OCI-LY7 (cell line): Measurements from ENCODE around the gene INHA. TPM values are rescaled to one million over a fixed set of nuclear protein-coding genes. Genes with fewer than 3 reads are reported as not detected.

ENCODE experiments used
- BruUV-seq: library from RNA; stranded (reverse); fragments of 400-500 nt; replicated peaks from 2 replicates; lab custom pipeline; 2021; lab: Mats Ljungman, UMichigan
- CTCF ChIA-PET: fragments of 300-600 bp; sonication (Branson Sonifier 250); formaldehyde crosslinking; loops from one replicate; lab custom pipeline; 2022; ENCODE audit warnings: antibody characterized with exemption; ENCODE audit not compliant: unreplicated experiment; lab: Charles Lee
- POLR2A ChIA-PET: fragments of 300-600 bp; sonication (Branson Sonifier 250); formaldehyde crosslinking; loops from one replicate; lab custom pipeline; 2022; ENCODE audit warnings: antibody characterized with exemption; lab: Charles Lee
- DNase-seq: peaks from one replicate; pipeline ENCODE4 v3.0.0-alpha.2; 2015; ENCODE audit warnings: low spot score
- H2AFZ ChIP-seq: fragments of 200-600 bp; sonication (generic), shearing (Covaris generic); 2 replicates; pipeline ENCODE4 v1.6.1; 2014; ENCODE audit warnings: mild to moderate bottlenecking, antibody characterized with exemption, low read length, moderate library complexity
- H3K27ac ChIP-seq: fragments of 200-600 bp; sonication (generic); 2 replicates; pipeline ENCODE4 v1.5.1; 2014; ENCODE audit warnings: mixed run types, low read depth, mild to moderate bottlenecking, moderate library complexity, low read length, inconsistent platforms; ENCODE audit not compliant: poor library complexity, severe bottlenecking
- H3K36me3 ChIP-seq: fragments of 200-600 bp; sonication (generic); 2 replicates; pipeline ENCODE4 v1.6.1; 2014; ENCODE audit warnings: mild to moderate bottlenecking, antibody characterized with exemption, low read length, moderate library complexity, mixed read lengths; ENCODE audit not compliant: insufficient read depth
- H3K4me1 ChIP-seq: fragments of 200-600 bp; sonication (generic); 2 replicates; pipeline ENCODE4 v1.5.1; 2014; ENCODE audit warnings: mild to moderate bottlenecking, low read length; ENCODE audit not compliant: insufficient read depth, poor library complexity, severe bottlenecking
- H3K4me2 ChIP-seq: fragments of 200-600 bp; sonication (generic); 2 replicates; pipeline ENCODE4 v1.6.1; 2014; ENCODE audit warnings: mild to moderate bottlenecking, low read length
- H3K4me3 ChIP-seq: fragments of 200-600 bp; sonication (generic); 2 replicates; pipeline ENCODE4 v1.5.1; 2014; ENCODE audit warnings: mild to moderate bottlenecking, low read depth, low read length; ENCODE audit not compliant: poor library complexity, severe bottlenecking
- H3K79me2 ChIP-seq: fragments of 200-600 bp; sonication (generic); 2 replicates; pipeline ENCODE4 v1.6.1; 2016; ENCODE audit warnings: low read depth, mild to moderate bottlenecking, low read length, moderate library complexity, mixed read lengths; ENCODE audit not compliant: insufficient read depth
- H3K9me2 ChIP-seq: fragments of 200-600 bp; sonication (generic); 2 replicates; pipeline ENCODE4 v1.6.1; 2016; ENCODE audit warnings: mild to moderate bottlenecking, low read length, mixed read lengths; ENCODE audit not compliant: insufficient read depth
- H3K9me3 ChIP-seq: fragments of 200-600 bp; sonication (generic); 2 replicates; pipeline ENCODE4 v1.6.1; 2014; ENCODE audit warnings: mild to moderate bottlenecking, mixed run types, low read length, mixed read lengths
- H4K20me1 ChIP-seq: fragments of 200-600 bp; sonication (generic); 2 replicates; pipeline ENCODE4 v1.6.1; 2014; ENCODE audit warnings: mild to moderate bottlenecking, antibody characterized with exemption, low read length, moderate library complexity, mixed read lengths; ENCODE audit not compliant: insufficient read depth
- CTCF ChIP-seq: fragments of 200-600 bp; sonication (generic); conservative IDR thresholded peaks from 2 replicates; pipeline ENCODE4 v1.5.1; 2014; ENCODE audit warnings: mild to moderate bottlenecking, antibody characterized with exemption, low read length, moderate library complexity, mixed read lengths
- EZH2phosphoT487 ChIP-seq: fragments of 200-600 bp; sonication (generic); IDR thresholded peaks from 2 replicates; pipeline ENCODE4 v1.6.1; 2018; ENCODE audit warnings: low read depth, borderline replicate concordance, mild to moderate bottlenecking, mixed run types, antibody characterized with exemption, low read length, moderate library complexity, mixed read lengths
- intact Hi-C: fragments of 100-400 bp; cut with micrococcal nuclease; formaldehyde crosslinking; loops from one replicate; pipeline ENCODE4 v1.10.0; 2022; ENCODE audit not compliant: unreplicated experiment
- total RNA-seq, 2 experiments: library from RNA; depleted of rRNA in 1 of 2; stranded (reverse); fragments of >200 nt in 1 of 2; shearing (Covaris generic) in 1 of 2; gene quantifications; 2 replicates each; pipeline ENCODE4 v1.2.3, GENCODE V29; 2014 to 2022

The INHA gene
- total RNA-seq, 2 experiments from 2014 or later = not detected

DNA sequence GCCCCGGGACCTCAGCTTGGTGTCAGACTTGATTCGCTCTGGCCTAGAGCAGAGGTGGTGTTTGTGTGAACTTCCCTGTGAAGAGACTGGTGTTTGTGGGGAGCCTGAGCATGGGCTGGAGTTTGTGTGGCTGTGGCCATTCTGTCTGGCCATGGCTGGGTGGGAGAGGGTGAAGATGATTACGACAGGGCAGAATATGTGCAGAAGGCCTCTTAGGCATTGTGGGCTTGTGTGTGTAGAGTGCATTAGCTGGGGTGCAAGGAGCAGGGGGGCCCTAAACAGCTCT, 11.3 kb upstream of the INHA start:
- TF ChIP-seq CTCF = no peak
- TF ChIP-seq EZH2phosphoT487 = no peak
- no TSS peak for BruUV-seq

GRCh38 chr2:219561179-219562048, 10.7 kb upstream of the INHA start:
- no peaks in the 10 kb centered on the region for H3K36me3 ChIP-seq
- ChIA-PET POLR2A (no interaction called here), CTCF (no interaction called here)
- no TSS peak for BruUV-seq
- H3K9me3 ChIP-seq = no peaks in the 10 kb centered on the region
- H4K20me1 ChIP-seq = no peaks in the 10 kb centered on the region
- no peak overlapping the region for H3K27ac ChIP-seq
- H3K9me2 ChIP-seq = no peaks in the 10 kb centered on the region
- no peaks in the 10 kb centered on the region for H3K4me1 ChIP-seq
- no peaks in the 10 kb centered on the region for H3K79me2 ChIP-seq
- H3K4me3 ChIP-seq = no peak overlapping the region
- intact Hi-C loops = no loop called here
- DNase-seq = no peak
- no peak for TF ChIP-seq EZH2phosphoT487
- TF ChIP-seq CTCF = no peak
- no peak overlapping the region for H3K4me2 ChIP-seq
- H2AFZ ChIP-seq = no peak overlapping the region

More for the DNA sequence above, 11.3 kb upstream of the INHA start:
- intact Hi-C loops = no loop called here
- no peak overlapping the region for H2AFZ ChIP-seq
- H3K9me3 ChIP-seq = no peaks in the 10 kb centered on the region
- H3K4me1 ChIP-seq = no peaks in the 10 kb centered on the region
- no peak overlapping the region for H3K4me3 ChIP-seq
- DNase-seq = no peak
- ChIA-PET POLR2A (no interaction called here), CTCF (interaction anchor here (0.5 kb wide), 1 partner anchor 458 kb away, joined by 3 read pairs; no protein-coding TSS in a partner anchor)
- H3K36me3 ChIP-seq = no peaks in the 10 kb centered on the region
- no peaks in the 10 kb centered on the region for H3K79me2 ChIP-seq
- H4K20me1 ChIP-seq = no peaks in the 10 kb centered on the region
- H3K9me2 ChIP-seq = no peaks in the 10 kb centered on the region
- no peak overlapping the region for H3K27ac ChIP-seq
- no peak overlapping the region for H3K4me2 ChIP-seq
